ENCODE measurements around the gene ZCCHC10. TPM values are rescaled to one million over a fixed set of nuclear protein-coding genes. Genes with fewer than 3 reads are reported as not detected.
"Not testable (repeated sequence)": the region's sequence is repeated elsewhere in the genome, so short reads cannot be mapped to it uniquely, and the experiment has no call there.

ZCCHC10 gene
- total and polyA plus RNA-seq, 12 donors = 12.2 to 29.9 (median 19.4) TPM

GRCh38 chr5:133017964-133018363 is 8.4 kb downstream of the ZCCHC10 start:
- intact Hi-C loops (cut with DNase I) = no loop called here
- Histone ChIP-seq H3K4me3 (no peak overlapping the region), H3K9me3 (no peaks in the 10 kb centered on the region), H3K4me1 (no peaks in the 10 kb centered on the region), H3K27ac (no peak overlapping the region), H3K27me3 (no peaks in the 10 kb centered on the region), H3K36me3 (peaks cover 0 to 71% (median 16%) of the 10 kb centered on the region in 9 donors)
- 71 to 86% methylated on average over 4 of the region's 4 CpGs for WGBS, 2 donors
- DNase-seq = no peak
- TF ChIP-seq CTCF (IDR thresholded peaks at IDR 0.05) = no peak
- ATAC-seq = no peak

- no peak for ATAC-seq
- 89 to 96% methylated on average over 1 of the region's 1 CpG for WGBS, 2 donors
- Histone ChIP-seq H3K4me3 (no peak overlapping the region), H3K4me1 (no peaks in the 10 kb centered on the region), H3K9me3 (peaks cover 0 to 8% (median 0%) of the 10 kb centered on the region in 11 donors), H3K36me3 (peaks cover 0 to 58% (median 16%) of the 10 kb centered on the region in 9 donors), H3K27me3 (no peaks in the 10 kb centered on the region), H3K27ac (no peak overlapping the region)
- DNase-seq = no peak
- TF ChIP-seq CTCF (IDR thresholded peaks at IDR 0.05) = no peak
- intact Hi-C loops (cut with DNase I) = no loop called here
Observed at GRCh38 chr5:133015466-133015865, 10.9 kb downstream of the ZCCHC10 start.

- intact Hi-C loops (cut with DNase I); DNase-seq; H3K27me3 ChIP-seq; ATAC-seq; H3K4me3 ChIP-seq; H3K4me1 ChIP-seq; H3K27ac ChIP-seq; H3K9me3 ChIP-seq: not testable (repeated sequence)
- peaks cover 0 to 55% (median 6%) of the 10 kb centered on the region in 9 donors for H3K36me3 ChIP-seq
- 81 to 98% methylated on average over 4 to 6 of the region's 6 CpGs for WGBS, 2 donors
Observed at GRCh38 chr5:133008455-133008854, 17.9 kb downstream of the ZCCHC10 start.

GRCh38 chr5:133006653-133007052 is 19.7 kb downstream of the ZCCHC10 start:
- intact Hi-C loops (cut with DNase I) = no loop called here
- ATAC-seq (no peak), DNase-seq (no peak)
- H3K4me3 ChIP-seq = no peak overlapping the region
- H3K4me1 ChIP-seq = no peaks in the 10 kb centered on the region
- WGBS, 2 donors = 83 to 86% methylated on average over 1 of the region's 1 CpG
- no peaks in the 10 kb centered on the region for H3K27me3 ChIP-seq
- peaks cover 0 to 6% (median 0%) of the 10 kb centered on the region in 11 donors for H3K9me3 ChIP-seq
- TF ChIP-seq CTCF (IDR thresholded peaks at IDR 0.05) = no peak
- H3K36me3 ChIP-seq = peaks cover 0 to 73% (median 10%) of the 10 kb centered on the region in 9 donors
- H3K27ac ChIP-seq = no peak overlapping the region

GRCh38 chr5:132999246-132999645 is 27.1 kb downstream of the ZCCHC10 start:
- Histone ChIP-seq H3K27ac (no peak overlapping the region), H3K27me3 (no peaks in the 10 kb centered on the region), H3K4me1 (peaks cover 0 to 23% (median 5%) of the 10 kb centered on the region in 9 donors), H3K36me3 (peaks cover 0 to 63% (median 5%) of the 10 kb centered on the region in 9 donors), H3K4me3 (no peak overlapping the region), H3K9me3 (no peaks in the 10 kb centered on the region)
- ATAC-seq (no peak), DNase-seq (no peak)
- no peak for TF ChIP-seq CTCF (IDR thresholded peaks at IDR 0.05)
- intact Hi-C loops (cut with DNase I) = no loop called here
- 39 to 42% methylated on average over 2 of the region's 2 CpGs for WGBS, 2 donors
